Body of pancreas (tissue), 4 donors: ENCODE results near the gene PDE9A. TPM values are rescaled to one million over a fixed set of nuclear protein-coding genes. Genes with fewer than 3 reads are reported as not detected.

Experiments
- ATAC-seq: fragments of 150-250 bp; one replicate; pipeline ENCODE4 v1.9.1; 2016
- DNase-seq, 4 donors: peaks; one replicate each; pipeline ENCODE4 v3.0.0-alpha.2; 2019
- H3K27ac ChIP-seq, 4 donors: fragments of 200-600 bp; sonication (generic); 1 replicate in 3 of 4; 2 replicates in 1 of 4; pipeline versions ENCODE4 v1.5.1 to v1.6.1; 2016 to 2019; ENCODE audit warnings: mild to moderate bottlenecking in 1 of 4, mixed read lengths in 1 of 4, moderate library complexity in 1 of 4
- H3K27me3 ChIP-seq, 2 donors: fragments of 200-600 bp; sonication (generic); one replicate each; pipeline ENCODE4 v1.6.0; 2016; ENCODE audit warnings: mild to moderate bottlenecking in 1 of 2
- H3K36me3 ChIP-seq, 2 donors: fragments of 200-600 bp; sonication (generic); replicated peaks in 1 of 2; 2 replicates each; pipeline ENCODE4 v1.5.1; 2016; ENCODE audit warnings: low read depth in 2 of 2; ENCODE audit not compliant: insufficient read depth in 1 of 2
- H3K4me1 ChIP-seq: fragments of 200-600 bp; sonication (generic); one replicate; pipeline ENCODE4 v1.6.0; 2016
- H3K4me3 ChIP-seq, 2 donors: fragments of 200-600 bp; sonication (generic); 1 replicate in 1 of 2; 2 replicates in 1 of 2; pipeline ENCODE4 v1.5.1; 2016 to 2019
- H3K9me3 ChIP-seq, 3 donors: fragments of 200-600 bp; sonication (generic); 1 replicate in 2 of 3; 2 replicates in 1 of 3; pipeline ENCODE4 v1.5.1; 2016
- POLR2A ChIP-seq, 3 donors: fragments of 450-650 bp; IDR thresholded peaks; one replicate each; pipeline ENCODE4 v1.6.1; 2016; ENCODE audit warnings: antibody characterized with exemption in 3 of 3, mild to moderate bottlenecking in 2 of 3
- WGBS, 2 donors: methylation state at CpG; one replicate each; pipeline ENCODE4 v1.1.5; 2017; 5-methylcytosine and 5-hydroxymethylcytosine counted together
- intact Hi-C: fragments of 100-400 bp; cut with DNase I; formaldehyde crosslinking; loops from one replicate; pipeline ENCODE4 v1.15.1; 2023
- total RNA-seq, 2 donors: library from RNA; depleted of rRNA; stranded (reverse); fragments of >200 nt; gene quantifications; one replicate each; pipeline ENCODE4 v1.1.0, GENCODE V29; 2016
- TF ChIP-seq, protein P1 (sequence below), 7 experiments: fragments of 450-650 bp in 4 of 7; fragments of 200-600 bp in 3 of 7; sonication (generic) in 3 of 7; IDR thresholded peaks; one replicate each; pipeline ENCODE4 v1.5.1; 2016 to 2019; ENCODE audit warnings: antibody characterized with exemption in 7 of 7

The PDE9A gene
- total RNA-seq, 2 donors from 2014 or later: 5.2 to 7.9 TPM

DNA sequence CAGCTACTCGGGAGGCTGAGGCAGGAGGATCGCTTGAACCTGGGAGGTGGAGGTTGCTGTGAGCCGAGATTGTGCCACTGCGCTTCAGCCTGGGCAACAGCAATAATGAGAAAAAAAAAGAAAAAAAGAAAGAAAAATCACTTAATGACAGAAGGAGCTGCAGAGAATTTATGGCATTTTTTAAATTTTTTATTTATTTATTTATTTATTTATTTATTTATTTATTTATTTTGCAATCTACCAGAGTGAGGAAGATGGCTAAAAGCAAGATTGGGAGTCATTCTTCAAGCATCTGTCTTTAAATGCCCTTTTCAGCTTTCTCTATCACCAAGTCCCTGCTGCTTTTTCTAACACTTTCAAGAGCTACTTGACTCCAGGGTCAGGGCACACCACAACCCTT, 134.2 kb downstream of the PDE9A start:
- Histone ChIP-seq H3K27me3 (no peaks in the 10 kb centered on the region), H3K36me3 (no peaks in the 10 kb centered on the region), H3K27ac (no peak overlapping the region), H3K4me1 (no peaks in the 10 kb centered on the region), H3K9me3 (no peaks in the 10 kb centered on the region), H3K4me3 (no peak overlapping the region)
- ATAC-seq (no peak), DNase-seq (no peak)
- 84 to 90% methylated on average over 4 of the region's 4 CpGs for whole genome bisulfite sequencing, 2 donors
- TF ChIP-seq, protein P1, sequence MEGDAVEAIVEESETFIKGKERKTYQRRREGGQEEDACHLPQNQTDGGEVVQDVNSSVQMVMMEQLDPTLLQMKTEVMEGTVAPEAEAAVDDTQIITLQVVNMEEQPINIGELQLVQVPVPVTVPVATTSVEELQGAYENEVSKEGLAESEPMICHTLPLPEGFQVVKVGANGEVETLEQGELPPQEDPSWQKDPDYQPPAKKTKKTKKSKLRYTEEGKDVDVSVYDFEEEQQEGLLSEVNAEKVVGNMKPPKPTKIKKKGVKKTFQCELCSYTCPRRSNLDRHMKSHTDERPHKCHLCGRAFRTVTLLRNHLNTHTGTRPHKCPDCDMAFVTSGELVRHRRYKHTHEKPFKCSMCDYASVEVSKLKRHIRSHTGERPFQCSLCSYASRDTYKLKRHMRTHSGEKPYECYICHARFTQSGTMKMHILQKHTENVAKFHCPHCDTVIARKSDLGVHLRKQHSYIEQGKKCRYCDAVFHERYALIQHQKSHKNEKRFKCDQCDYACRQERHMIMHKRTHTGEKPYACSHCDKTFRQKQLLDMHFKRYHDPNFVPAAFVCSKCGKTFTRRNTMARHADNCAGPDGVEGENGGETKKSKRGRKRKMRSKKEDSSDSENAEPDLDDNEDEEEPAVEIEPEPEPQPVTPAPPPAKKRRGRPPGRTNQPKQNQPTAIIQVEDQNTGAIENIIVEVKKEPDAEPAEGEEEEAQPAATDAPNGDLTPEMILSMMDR (IDR thresholded peaks at IDR 0.05): no peak
- no peak for TF ChIP-seq POLR2A (IDR thresholded peaks at IDR 0.05)
- intact Hi-C loops: no loop called here

DNA sequence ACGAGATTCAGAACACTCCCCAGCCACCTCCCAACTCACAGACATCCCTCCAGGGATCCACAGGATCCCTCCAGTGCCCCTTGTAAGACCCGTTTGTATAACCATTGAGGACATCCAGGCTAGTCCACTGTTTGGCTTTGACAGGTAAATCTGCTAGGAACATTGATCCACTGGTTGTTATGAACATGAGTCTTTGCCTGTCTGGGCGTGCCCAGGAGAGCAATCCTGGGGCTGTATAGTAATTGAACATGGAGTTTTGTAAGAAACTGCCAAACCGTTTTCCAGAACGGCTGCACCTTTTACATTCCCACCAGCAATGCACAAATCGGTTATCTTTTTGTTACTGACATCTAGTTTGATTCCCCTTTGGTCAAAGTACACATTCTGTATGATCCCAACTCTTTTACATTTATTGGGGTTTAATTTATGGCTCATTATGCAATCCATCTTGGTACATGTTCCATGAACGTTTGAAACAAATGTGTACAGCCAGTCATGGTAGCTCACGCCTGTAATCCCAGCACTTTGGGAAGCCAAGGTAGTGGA, 137.2 kb downstream of the PDE9A start:
- no peak overlapping the region for H3K27ac ChIP-seq
- WGBS, 2 donors: 46 to 50% methylated on average over 8 of the region's 8 CpGs
- TF ChIP-seq, protein P1 (IDR thresholded peaks at IDR 0.05): no peak
- no peak for TF ChIP-seq POLR2A (IDR thresholded peaks at IDR 0.05)
- H3K4me3 ChIP-seq: no peak overlapping the region
- no peaks in the 10 kb centered on the region for H3K9me3 ChIP-seq
- no peak for ATAC-seq
- no peak for DNase-seq
- intact Hi-C loops: no loop called here
- H3K36me3 ChIP-seq: no peaks in the 10 kb centered on the region
- H3K4me1 ChIP-seq: no peaks in the 10 kb centered on the region
- peaks cover 0 to 4% of the 10 kb centered on the region in 2 donors for H3K27me3 ChIP-seq

DNA sequence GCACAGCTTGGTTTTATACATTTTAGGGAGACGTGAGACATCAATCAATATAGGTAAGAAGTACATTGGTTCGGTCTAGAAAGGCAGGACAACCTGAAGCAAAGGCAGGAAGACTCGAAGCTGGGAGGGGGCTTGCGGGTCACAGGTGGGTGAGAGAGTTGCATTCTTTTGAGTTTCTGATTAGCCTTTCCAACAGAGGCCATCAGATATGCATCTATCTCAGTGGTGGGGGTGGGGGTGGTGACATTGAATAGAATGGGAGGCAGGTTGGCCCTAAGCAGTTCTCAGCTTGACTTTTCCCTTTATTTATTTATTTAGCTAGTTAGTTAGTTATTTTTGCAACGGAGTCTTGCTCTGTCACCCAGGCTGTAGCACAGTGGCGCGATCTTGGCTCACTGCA, 140.4 kb downstream of the PDE9A start:
- H3K4me1 ChIP-seq: no peaks in the 10 kb centered on the region

DNA sequence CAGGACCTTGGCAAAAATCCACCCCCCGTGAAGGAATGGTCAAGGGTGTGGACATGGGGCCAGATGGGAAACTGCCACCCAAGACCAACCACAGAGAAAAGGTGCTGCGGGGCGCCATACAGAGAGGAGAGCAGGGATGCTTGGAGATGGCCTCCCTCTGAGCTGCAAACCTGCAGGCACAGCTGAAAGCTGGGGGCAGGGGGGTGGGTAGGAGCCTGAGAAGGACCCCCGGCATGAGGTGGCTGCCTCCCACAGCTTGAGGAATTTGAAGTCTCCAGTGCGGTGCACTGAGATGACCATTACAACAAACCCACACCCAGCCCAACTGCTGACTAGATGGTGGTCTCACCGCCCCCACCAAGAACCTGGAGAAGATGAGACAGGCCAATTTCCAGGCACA, 141.1 kb downstream of the PDE9A start:
- Histone ChIP-seq H3K9me3 (no peaks in the 10 kb centered on the region), H3K4me1 (no peaks in the 10 kb centered on the region), H3K27me3 (peaks cover 0 to 4% of the 10 kb centered on the region in 2 donors), H3K4me3 (no peak overlapping the region), H3K36me3 (no peaks in the 10 kb centered on the region), H3K27ac (no peak overlapping the region)
- TF ChIP-seq, protein P1 (IDR thresholded peaks at IDR 0.05): no peak
- TF ChIP-seq POLR2A (IDR thresholded peaks at IDR 0.05): no peak
- 58 to 62% methylated on average over 3 to 6 of the region's 6 CpGs for WGBS, 2 donors
- intact Hi-C loops: no loop called here
- DNase-seq (no peak), ATAC-seq (no peak)

More for the DNA sequence above, 140.4 kb downstream of the PDE9A start:
- no peak for ATAC-seq
- Histone ChIP-seq H3K27me3 (peaks cover 0 to 4% of the 10 kb centered on the region in 2 donors), H3K4me3 (no peak overlapping the region), H3K27ac (no peak overlapping the region), H3K36me3 (no peaks in the 10 kb centered on the region), H3K9me3 (no peaks in the 10 kb centered on the region)
- intact Hi-C loops: no loop called here
- TF ChIP-seq POLR2A (IDR thresholded peaks at IDR 0.05): no peak
- TF ChIP-seq, protein P1 (IDR thresholded peaks at IDR 0.05): no peak
- WGBS, 2 donors: 46 to 49% methylated on average over 7 of the region's 7 CpGs
- no peak for DNase-seq
